ENCODE measurements around the gene MAP3K7CL. TPM values are rescaled to one million over a fixed set of nuclear protein-coding genes. Genes with fewer than 3 reads are reported as not detected.
"Not testable (repeated sequence)": the region's sequence is repeated elsewhere in the genome, so short reads cannot be mapped to it uniquely, and the experiment has no call there.

MAP3K7CL gene
- total RNA-seq, 1 donor from 2014 or later: 37.6 TPM

DNA sequence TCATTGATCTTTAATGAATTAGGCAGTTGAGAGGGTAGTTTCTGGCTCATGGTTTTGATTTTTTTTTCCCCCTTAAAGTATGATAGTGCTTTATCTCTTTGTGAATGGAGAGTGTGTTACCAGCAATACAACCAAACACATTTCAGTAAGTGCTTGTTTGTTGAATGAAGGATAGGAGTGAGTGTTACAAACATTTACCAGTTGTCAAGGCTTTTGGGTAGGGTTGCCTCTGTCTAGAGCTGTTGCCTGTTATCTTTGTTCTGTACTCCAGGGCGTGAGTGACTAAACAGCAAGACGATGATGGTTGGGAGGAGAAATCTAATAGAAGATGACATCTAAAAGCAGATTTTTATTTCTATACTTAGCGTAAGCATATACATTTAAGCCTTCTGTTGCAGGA is 21.5 kb downstream of the MAP3K7CL start:
- Histone ChIP-seq H3K4me3 (ENCODE audit: low read length in 3 of 3) (no peak overlapping the region), H3K4me1 (ENCODE audit: control insufficient read depth in 3 of 3, insufficient read depth in 3 of 3, low read length in 3 of 3) (peaks cover 33 to 45% (median 41%) of the 10 kb centered on the region in 3 donors), H3K9me3 (ENCODE audit: control insufficient read depth in 3 of 3, low read length in 3 of 3) (no peaks in the 10 kb centered on the region), H3K27ac (ENCODE audit: low read depth, low read length) (no peak overlapping the region), H3K36me3 (ENCODE audit: control insufficient read depth in 3 of 3, insufficient read depth in 3 of 3, low read length in 3 of 3) (no peaks in the 10 kb centered on the region), H3K9ac (ENCODE audit: low read depth in 1 of 3, low read length in 3 of 3) (no peak overlapping the region), H3K27me3 (ENCODE audit: control insufficient read depth in 3 of 3, insufficient read depth in 3 of 3, low read length in 3 of 3) (no peaks in the 10 kb centered on the region)

DNA sequence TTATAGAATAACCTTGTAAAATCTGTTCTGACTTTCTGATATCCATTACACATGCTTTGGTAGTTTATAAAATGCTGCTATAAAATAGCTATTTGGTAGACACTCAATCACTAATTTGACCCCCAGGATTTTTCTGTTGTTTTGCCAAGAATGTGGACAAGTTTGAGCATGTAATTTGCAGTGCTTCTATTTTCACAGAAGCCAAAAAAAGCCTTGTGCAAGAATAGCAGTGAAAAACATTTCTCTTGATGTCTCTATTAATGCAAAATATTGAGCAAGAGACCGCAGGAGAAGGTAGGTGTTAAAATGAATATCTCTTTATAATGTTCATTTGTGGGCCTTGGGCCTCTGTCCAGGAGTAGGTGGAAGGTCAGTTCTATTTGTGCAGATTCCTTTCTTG is 22.5 kb downstream of the MAP3K7CL start:
- H3K4me3 ChIP-seq (ENCODE audit: low read length in 3 of 3): no peak overlapping the region
- peak overlapping the region; percentile 28 for H3K27ac ChIP-seq (ENCODE audit: low read depth, low read length)
- H3K4me1 ChIP-seq (ENCODE audit: control insufficient read depth in 3 of 3, insufficient read depth in 3 of 3, low read length in 3 of 3): peaks cover 39 to 47% (median 41%) of the 10 kb centered on the region in 3 donors
- no peaks in the 10 kb centered on the region for H3K9me3 ChIP-seq (ENCODE audit: control insufficient read depth in 3 of 3, low read length in 3 of 3)
- H3K9ac ChIP-seq (ENCODE audit: low read depth in 1 of 3, low read length in 3 of 3): no peak overlapping the region
- H3K36me3 ChIP-seq (ENCODE audit: control insufficient read depth in 3 of 3, insufficient read depth in 3 of 3, low read length in 3 of 3): no peaks in the 10 kb centered on the region
- H3K27me3 ChIP-seq (ENCODE audit: control insufficient read depth in 3 of 3, insufficient read depth in 3 of 3, low read length in 3 of 3): no peaks in the 10 kb centered on the region

DNA sequence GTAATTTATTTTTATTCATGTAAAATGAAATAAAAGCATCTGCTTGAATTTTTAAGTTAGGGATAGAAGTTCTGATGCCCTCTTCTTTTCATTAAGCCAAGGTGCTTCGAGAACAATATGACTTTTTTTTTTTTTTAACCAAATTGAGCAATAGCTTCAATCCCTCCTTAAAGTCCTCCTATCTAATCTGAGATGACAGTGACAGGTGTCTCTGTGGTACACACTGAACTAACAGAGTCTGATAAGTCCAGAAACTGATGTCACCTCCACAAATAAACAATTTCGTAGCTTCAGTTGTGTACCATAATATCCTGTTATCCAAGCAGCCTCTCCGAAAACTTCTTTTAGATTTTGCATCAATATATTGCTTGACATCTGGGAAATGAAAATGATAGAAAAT is 23.8 kb downstream of the MAP3K7CL start:
- H3K27me3 ChIP-seq (ENCODE audit: control insufficient read depth in 3 of 3, insufficient read depth in 3 of 3, low read length in 3 of 3): no peaks in the 10 kb centered on the region
- peak overlapping the region in 2 of 3 donors; percentile 33 to 69 for H3K9ac ChIP-seq (ENCODE audit: low read depth in 1 of 3, low read length in 3 of 3)
- H3K4me1 ChIP-seq (ENCODE audit: control insufficient read depth in 3 of 3, insufficient read depth in 3 of 3, low read length in 3 of 3): peaks cover 29 to 36% (median 29%) of the 10 kb centered on the region in 3 donors
- peak overlapping the region in 1 of 3 donors; percentile 34 for H3K4me3 ChIP-seq (ENCODE audit: low read length in 3 of 3)
- no peaks in the 10 kb centered on the region for H3K36me3 ChIP-seq (ENCODE audit: control insufficient read depth in 3 of 3, insufficient read depth in 3 of 3, low read length in 3 of 3)
- no peaks in the 10 kb centered on the region for H3K9me3 ChIP-seq (ENCODE audit: control insufficient read depth in 3 of 3, low read length in 3 of 3)
- peak overlapping the region; percentile 86 for H3K27ac ChIP-seq (ENCODE audit: low read depth, low read length)

DNA sequence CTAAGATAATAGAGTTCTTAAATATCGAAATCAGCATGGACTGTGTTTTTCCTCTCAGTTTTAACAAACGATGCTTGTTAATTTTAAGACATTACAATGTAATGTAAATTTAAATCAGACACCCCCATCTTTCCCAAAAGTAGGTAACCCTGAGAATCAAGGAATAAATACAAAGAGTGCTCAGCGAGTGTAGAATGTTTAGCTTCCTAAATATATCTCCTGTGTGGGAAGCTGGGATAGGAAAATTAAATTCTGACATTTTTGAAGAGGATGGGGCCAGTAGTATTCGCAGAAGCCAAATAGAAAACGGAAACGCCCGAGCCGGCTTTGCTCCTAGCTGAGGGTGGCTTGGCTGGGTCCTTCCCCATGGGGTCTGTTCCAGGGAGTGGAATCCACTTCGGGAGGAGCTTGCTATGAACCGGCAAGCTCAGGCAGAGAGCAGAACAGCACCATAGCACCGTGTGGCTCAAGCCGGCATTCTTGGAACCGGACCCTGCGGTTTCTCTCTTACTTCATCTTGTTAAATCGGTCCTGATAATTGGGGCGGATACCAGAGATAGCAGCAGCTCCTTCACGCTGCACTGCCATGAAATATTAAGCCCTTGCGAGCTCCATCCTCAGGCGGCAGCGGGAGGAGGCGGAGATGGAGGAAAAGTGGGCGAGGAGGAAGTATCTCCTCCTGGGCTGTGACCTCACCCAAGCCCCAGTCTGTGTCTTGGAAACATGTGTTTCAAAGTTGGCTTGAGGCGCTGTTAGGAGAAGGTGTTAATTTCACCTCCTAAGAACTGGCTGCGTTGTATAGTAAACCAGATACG is 24.9 kb downstream of the MAP3K7CL start:
- peak overlapping the region; percentile 57 to 72 (median 69) for H3K9ac ChIP-seq (ENCODE audit: low read depth in 1 of 3, low read length in 3 of 3)
- no peaks in the 10 kb centered on the region for H3K9me3 ChIP-seq (ENCODE audit: control insufficient read depth in 3 of 3, low read length in 3 of 3)
- H3K27ac ChIP-seq (ENCODE audit: low read depth, low read length): peak overlapping the region; percentile 86
- H3K4me1 ChIP-seq (ENCODE audit: control insufficient read depth in 3 of 3, insufficient read depth in 3 of 3, low read length in 3 of 3): peaks cover 24 to 35% (median 27%) of the 10 kb centered on the region in 3 donors
- H3K4me3 ChIP-seq (ENCODE audit: low read length in 3 of 3): peak overlapping the region; percentile 51 to 69 (median 62)
- H3K27me3 ChIP-seq (ENCODE audit: control insufficient read depth in 3 of 3, insufficient read depth in 3 of 3, low read length in 3 of 3): no peaks in the 10 kb centered on the region
- H3K36me3 ChIP-seq (ENCODE audit: control insufficient read depth in 3 of 3, insufficient read depth in 3 of 3, low read length in 3 of 3): peaks cover 0 to 3% (median 0%) of the 10 kb centered on the region in 3 donors

DNA sequence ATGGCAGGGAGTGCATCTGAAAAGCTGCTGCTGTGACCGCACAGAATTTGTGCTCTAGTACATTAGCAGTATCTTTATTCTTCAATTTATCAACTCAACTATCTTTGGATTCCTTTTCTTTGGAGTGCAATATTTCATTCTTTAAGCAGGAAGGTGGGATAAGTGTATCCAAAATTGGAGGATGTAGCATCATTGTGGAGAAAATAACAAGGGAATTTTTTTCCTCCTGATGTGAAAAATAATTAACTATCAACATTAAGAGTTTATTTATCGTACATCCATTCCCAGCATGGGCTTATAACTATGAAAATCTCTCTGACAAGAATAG is 25.5 kb downstream of the MAP3K7CL start:
- Histone ChIP-seq H3K4me1 (ENCODE audit: control insufficient read depth in 3 of 3, insufficient read depth in 3 of 3, low read length in 3 of 3) (peaks cover 24 to 35% (median 27%) of the 10 kb centered on the region in 3 donors), H3K27ac (ENCODE audit: low read depth, low read length) (peak overlapping the region; percentile 86), H3K27me3 (ENCODE audit: control insufficient read depth in 3 of 3, insufficient read depth in 3 of 3, low read length in 3 of 3) (no peaks in the 10 kb centered on the region), H3K9me3 (ENCODE audit: control insufficient read depth in 3 of 3, low read length in 3 of 3) (no peaks in the 10 kb centered on the region), H3K4me3 (ENCODE audit: low read length in 3 of 3) (peak overlapping the region; percentile 51 to 69 (median 62)), H3K9ac (ENCODE audit: low read depth in 1 of 3, low read length in 3 of 3) (peak overlapping the region in 2 of 3 donors; percentile 69 to 72), H3K36me3 (ENCODE audit: control insufficient read depth in 3 of 3, insufficient read depth in 3 of 3, low read length in 3 of 3) (peaks cover 0 to 3% (median 0%) of the 10 kb centered on the region in 3 donors)

DNA sequence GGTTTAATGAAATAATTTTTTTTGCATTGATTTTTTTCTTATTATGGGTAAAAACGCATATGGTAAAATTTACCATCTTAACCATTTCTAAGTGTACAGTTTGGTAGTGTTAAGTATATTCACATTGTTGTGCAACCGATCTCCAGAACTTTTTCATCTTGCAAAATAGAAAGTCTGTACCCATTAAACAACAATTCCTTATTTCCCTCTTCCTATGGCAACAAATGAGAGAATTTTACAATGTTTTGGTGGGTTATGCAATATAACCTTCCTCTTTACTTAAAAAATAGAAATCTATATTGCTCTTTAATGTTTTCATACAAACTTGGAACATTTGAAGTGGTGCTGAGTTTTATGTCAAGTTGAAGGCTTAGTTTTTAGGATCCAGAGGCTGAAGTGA is 26.6 kb downstream of the MAP3K7CL start:
- no peaks in the 10 kb centered on the region for H3K9me3 ChIP-seq (ENCODE audit: control insufficient read depth in 3 of 3, low read length in 3 of 3)
- H3K9ac ChIP-seq (ENCODE audit: low read depth in 1 of 3, low read length in 3 of 3): no peak overlapping the region
- no peak overlapping the region for H3K4me3 ChIP-seq (ENCODE audit: low read length in 3 of 3)
- H3K27me3 ChIP-seq (ENCODE audit: control insufficient read depth in 3 of 3, insufficient read depth in 3 of 3, low read length in 3 of 3): no peaks in the 10 kb centered on the region
- peaks cover 0 to 3% (median 0%) of the 10 kb centered on the region in 3 donors for H3K36me3 ChIP-seq (ENCODE audit: control insufficient read depth in 3 of 3, insufficient read depth in 3 of 3, low read length in 3 of 3)
- peaks cover 24 to 35% (median 24%) of the 10 kb centered on the region in 3 donors for H3K4me1 ChIP-seq (ENCODE audit: control insufficient read depth in 3 of 3, insufficient read depth in 3 of 3, low read length in 3 of 3)
- no peak overlapping the region for H3K27ac ChIP-seq (ENCODE audit: low read depth, low read length)

DNA sequence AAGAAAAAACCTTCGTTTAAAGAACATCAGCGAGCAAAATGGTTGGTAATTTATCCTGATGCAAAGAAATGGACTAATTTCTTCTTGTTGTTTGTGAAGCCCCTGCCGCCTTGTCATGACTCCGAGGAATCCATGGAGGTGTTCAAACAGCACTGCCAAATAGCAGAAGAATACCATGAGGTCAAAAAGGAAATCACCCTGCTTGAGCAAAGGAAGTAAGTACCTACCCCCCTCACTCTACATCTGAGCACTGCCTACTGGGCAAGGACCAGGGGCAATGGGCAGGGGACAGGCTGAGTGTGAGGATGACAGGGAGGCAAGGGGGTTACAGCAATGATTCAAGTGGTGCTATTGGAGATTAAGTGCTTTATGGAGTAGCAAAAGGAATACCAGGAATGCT is 29.4 kb downstream of the MAP3K7CL start:
- H3K27ac ChIP-seq (ENCODE audit: low read depth, low read length): no peak overlapping the region

DNA sequence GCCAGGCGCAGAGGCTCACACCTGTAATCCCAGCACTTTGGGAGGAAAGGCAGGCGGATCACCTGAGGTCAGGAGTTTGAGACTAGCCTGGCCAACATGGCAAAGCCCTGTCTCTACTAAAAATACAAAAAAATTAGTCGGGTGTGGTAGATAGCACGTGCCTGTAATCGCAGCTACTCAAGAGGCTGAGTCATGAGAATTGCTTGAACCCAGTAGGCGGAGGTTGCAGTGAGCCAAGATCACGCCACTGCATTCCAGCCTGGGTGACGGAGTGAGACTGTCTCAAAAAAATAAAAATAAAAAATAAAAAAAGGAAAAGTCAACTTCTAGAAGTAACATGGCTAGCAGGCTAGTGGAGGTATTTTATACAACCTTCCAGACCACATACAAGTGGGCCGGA is 32.4 kb downstream of the MAP3K7CL start:
- H3K9me3 ChIP-seq (ENCODE audit: control insufficient read depth in 3 of 3, low read length in 3 of 3); H3K4me3 ChIP-seq (ENCODE audit: low read length in 3 of 3); H3K27me3 ChIP-seq (ENCODE audit: control insufficient read depth in 3 of 3, insufficient read depth in 3 of 3, low read length in 3 of 3); H3K27ac ChIP-seq (ENCODE audit: low read depth, low read length); H3K9ac ChIP-seq (ENCODE audit: low read depth in 1 of 3, low read length in 3 of 3); H3K36me3 ChIP-seq (ENCODE audit: control insufficient read depth in 3 of 3, insufficient read depth in 3 of 3, low read length in 3 of 3); H3K4me1 ChIP-seq (ENCODE audit: control insufficient read depth in 3 of 3, insufficient read depth in 3 of 3, low read length in 3 of 3): not testable (repeated sequence)

More for the DNA sequence above, 29.4 kb downstream of the MAP3K7CL start:
- no peaks in the 10 kb centered on the region for H3K27me3 ChIP-seq (ENCODE audit: control insufficient read depth in 3 of 3, insufficient read depth in 3 of 3, low read length in 3 of 3)
- H3K4me1 ChIP-seq (ENCODE audit: control insufficient read depth in 3 of 3, insufficient read depth in 3 of 3, low read length in 3 of 3): peaks cover 11 to 23% (median 13%) of the 10 kb centered on the region in 3 donors
- no peak overlapping the region for H3K4me3 ChIP-seq (ENCODE audit: low read length in 3 of 3)
- H3K9ac ChIP-seq (ENCODE audit: low read depth in 1 of 3, low read length in 3 of 3): no peak overlapping the region
- no peaks in the 10 kb centered on the region for H3K9me3 ChIP-seq (ENCODE audit: control insufficient read depth in 3 of 3, low read length in 3 of 3)
- H3K36me3 ChIP-seq (ENCODE audit: control insufficient read depth in 3 of 3, insufficient read depth in 3 of 3, low read length in 3 of 3): peaks cover 0 to 3% (median 0%) of the 10 kb centered on the region in 3 donors

DNA sequence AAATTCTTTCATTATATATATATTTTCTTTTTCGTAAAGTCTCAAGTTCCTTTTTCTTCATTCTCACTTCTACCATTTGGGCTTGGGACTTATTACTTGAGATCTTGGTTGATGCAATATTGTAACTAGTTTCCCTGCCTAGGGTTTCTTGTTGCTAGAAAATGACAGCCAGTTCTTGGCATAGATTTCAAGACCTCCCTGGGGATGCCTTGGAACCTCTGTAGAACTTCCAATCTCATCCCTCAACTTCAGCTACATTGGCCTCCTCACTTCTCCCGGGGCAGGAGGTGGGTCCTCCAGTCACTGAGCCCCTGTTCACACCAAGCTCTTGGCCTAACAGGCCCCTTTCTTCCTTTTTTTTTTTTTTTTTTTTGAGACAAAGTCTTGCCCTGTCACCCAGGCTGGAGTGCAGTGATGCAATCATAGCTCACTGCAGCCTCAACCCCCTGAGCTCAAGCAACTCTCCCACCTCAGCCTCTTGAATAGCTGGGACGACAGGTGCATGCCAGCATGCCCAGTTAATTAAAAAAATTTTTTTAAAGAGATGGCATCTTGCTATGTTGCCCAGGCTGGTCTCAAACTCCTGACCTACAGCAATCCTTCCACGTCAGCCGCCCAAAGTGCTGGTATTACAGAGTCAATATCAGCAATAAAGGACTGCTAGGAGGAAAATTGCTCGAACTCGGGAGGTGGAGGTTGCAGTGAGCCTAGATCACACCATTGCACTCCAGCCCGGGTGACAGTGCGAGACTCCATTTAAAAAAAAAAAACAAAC is 33.1 kb downstream of the MAP3K7CL start:
- H3K27me3 ChIP-seq (ENCODE audit: control insufficient read depth in 3 of 3, insufficient read depth in 3 of 3, low read length in 3 of 3): no peaks in the 10 kb centered on the region
- H3K4me1 ChIP-seq (ENCODE audit: control insufficient read depth in 3 of 3, insufficient read depth in 3 of 3, low read length in 3 of 3): peaks cover 0 to 2% (median 0%) of the 10 kb centered on the region in 3 donors
- H3K4me3 ChIP-seq (ENCODE audit: low read length in 3 of 3): no peak overlapping the region
- H3K9ac ChIP-seq (ENCODE audit: low read depth in 1 of 3, low read length in 3 of 3): no peak overlapping the region
- H3K27ac ChIP-seq (ENCODE audit: low read depth, low read length): peak overlapping the region; percentile 10
- H3K9me3 ChIP-seq (ENCODE audit: control insufficient read depth in 3 of 3, low read length in 3 of 3): no peaks in the 10 kb centered on the region
- H3K36me3 ChIP-seq (ENCODE audit: control insufficient read depth in 3 of 3, insufficient read depth in 3 of 3, low read length in 3 of 3): peaks cover 0 to 3% (median 0%) of the 10 kb centered on the region in 3 donors
